ENCODE data around the gene MAML3.

MAML3 gene

DNA sequence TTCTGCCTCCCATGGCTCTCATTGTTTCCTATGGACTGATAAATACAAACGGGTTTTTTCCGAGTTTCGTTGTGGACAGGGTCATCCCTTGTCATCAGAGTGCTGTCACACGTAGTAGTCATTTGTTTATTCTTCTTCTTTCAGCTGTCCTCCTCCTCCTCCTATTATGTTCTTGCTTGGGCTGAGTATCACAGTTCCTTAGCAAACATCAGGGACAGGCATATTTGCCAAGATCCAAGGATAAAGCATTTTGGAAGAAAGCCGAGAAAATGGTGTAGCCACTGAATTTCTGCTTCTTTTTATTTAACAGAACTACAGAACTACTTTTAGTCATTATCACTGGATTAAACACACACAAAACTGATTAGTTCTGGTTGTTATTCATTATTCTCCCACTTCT is 167.9 kb downstream of the MAML3 start:
- no peak for DNase-seq

DNA sequence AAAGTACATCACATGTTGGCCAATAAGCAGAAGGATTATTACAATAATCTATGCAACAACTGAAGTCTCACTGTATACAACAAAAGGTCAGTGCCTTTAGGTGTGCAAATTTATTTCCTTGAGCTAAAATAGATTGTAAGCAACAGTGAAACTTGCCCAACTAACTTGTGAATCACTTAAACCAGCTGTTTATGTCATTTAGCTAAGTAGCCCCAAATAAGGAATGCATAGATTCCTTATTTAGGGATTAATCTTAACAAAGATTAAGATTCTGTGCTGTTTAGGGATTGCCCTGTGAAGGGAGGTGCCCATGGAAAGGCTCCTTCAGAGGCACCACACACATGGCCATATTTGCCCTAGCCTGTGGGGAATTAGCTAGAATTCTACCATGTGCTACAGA is 168.6 kb downstream of the MAML3 start:
- DNase-seq: no peak

DNA sequence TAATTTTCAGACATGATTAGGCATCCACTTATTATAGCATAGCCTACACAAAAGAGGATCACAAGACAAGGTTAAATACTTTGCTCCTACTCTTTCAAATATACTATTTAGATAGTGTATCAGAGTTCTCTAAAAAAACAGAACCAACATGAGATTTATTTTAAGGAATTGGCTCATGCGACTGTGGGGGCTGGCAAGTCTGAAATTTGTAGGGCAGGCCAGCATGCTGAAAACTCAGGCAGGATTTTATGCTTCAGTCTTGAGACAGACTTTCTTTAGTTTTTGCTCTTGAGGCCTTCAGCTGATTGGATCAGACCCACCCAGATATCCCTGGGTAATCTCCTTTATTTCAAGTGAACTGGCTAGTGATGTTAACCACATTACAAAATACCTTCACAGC is 169.5 kb downstream of the MAML3 start:
- no peak for DNase-seq

DNA sequence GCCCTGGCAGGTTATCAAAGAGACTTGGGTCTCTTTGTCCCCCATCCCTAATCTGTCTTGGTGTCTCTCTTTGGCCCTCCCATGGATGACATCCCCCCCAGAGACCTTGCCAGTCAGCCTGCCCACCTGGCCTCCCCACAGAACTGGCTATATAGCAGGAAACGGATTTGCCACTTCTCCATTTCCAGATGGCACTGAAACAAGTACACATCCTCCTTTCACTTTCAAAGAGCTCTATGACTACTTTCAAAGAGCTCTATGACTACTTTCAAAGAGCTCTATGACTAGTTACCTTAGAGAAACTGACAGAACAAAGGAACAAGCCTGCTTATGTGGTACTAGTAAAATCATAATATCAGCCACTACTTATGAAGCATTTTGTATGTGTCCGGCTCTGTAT is 175.3 kb downstream of the MAML3 start:
- no peak for DNase-seq

DNA sequence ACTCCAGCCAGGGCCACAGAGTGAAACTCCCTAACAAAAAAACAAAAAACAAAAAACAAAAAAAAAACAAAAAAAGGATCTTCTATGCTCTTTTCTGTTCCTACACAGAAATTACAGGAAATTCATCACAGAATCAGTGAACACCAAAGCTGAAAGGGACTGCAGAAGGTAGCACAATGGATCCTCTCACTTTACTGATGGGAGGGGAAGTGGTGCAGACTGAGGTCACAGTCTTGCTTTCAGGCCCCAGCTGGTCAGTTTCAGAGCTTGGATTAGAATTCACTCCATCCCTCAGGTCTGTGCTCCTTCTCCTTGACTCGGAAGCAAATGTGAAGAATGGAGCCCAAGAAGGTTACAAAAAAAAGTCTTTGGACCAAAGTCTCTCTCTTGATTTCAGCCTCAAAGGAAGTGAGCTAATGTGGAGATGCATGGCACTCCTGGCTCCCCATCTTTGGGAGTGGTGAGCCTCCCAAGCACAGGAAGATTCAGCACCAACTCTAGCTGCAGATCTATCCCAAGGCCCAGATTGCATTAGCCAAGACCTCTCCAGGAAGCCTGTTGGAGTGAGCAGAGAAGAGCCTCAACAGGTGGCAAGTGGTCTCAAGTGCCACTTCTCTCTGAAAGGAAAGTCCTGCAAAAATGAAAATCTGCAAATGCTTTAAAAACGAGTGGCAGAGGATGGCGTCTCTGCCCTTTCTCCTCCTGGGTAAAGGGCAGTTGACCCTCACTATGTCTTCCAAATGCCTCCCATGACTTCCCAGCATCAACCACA is 176.0 kb downstream of the MAML3 start:
- no peak for DNase-seq

DNA sequence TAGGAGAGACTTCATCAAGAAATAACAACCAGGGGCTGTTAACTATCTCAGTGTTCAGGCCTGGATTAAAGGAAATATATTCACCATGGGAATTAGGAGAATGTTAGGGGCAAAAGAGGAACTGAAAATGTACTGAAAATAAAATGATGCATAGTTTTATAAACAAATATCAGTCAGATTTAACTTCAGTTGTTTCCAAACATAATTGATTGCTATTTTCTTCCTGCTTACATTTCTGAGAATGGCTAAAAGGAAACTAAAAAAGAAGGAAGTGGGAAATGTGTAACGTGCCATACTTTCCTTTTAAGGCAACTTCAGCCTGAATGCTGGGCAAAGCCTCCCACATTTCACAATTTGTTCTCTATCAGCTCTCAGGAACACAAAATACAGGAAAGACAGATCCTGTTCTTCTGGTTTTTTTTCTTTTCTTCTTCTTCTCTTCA is 178.1 kb downstream of the MAML3 start:
- no peak for DNase-seq

DNA sequence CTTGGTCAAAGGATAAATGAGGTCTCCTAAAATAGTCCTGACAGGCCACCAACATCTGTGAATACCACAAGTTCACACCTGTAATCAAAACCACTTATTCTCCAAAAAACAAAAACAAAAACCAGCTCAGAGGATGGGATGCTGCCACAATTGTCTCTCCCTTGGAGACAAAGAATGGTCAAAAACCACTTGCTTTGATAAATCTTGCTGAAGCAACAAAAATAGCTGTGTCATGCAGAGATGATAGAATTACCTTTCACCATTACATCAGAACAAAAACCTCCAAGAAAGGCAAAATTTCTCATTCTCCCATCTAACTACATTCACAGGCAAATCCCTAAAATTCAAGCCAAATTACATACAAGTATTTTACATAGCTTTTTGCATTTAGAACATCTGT is 180.4 kb downstream of the MAML3 start:
- no peak for DNase-seq

DNA sequence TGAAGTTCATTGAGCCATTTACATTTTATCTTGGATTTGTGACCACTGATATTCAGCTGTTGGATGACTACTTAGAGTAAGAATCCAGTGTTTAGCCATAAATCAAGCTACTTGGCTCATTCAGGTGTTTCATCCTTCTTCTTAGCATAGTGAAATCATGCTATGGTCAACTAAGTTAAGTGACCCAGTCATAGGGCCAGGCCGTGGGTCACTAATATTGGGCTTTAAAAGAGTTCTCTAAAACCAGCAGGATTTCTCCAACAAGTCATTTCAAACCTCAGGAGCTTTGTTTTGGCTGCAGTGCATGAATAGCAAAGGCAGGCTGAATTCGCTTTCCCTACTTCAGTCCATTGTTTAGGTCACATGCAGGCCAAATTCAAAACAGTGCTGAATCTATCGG is 181.0 kb downstream of the MAML3 start:
- no peak for DNase-seq

DNA sequence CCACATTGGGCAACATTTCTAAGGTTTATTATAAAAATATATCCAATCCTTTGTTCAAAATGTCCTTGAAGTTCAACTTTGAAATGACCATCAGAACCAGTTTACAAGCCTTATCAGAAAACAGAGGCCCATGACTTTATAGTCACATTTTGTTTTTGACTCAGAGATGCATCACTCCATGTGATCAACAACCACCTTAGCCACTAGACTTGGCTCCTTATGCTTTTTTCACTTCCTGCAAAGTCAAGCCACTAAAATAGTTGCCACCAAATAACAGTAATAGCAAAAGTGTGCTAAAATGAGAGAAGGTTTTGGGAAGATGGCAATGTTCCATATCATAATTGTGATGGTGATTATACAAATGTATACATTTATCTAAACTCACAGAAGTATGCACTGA is 181.7 kb downstream of the MAML3 start:
- no peak for DNase-seq

DNA sequence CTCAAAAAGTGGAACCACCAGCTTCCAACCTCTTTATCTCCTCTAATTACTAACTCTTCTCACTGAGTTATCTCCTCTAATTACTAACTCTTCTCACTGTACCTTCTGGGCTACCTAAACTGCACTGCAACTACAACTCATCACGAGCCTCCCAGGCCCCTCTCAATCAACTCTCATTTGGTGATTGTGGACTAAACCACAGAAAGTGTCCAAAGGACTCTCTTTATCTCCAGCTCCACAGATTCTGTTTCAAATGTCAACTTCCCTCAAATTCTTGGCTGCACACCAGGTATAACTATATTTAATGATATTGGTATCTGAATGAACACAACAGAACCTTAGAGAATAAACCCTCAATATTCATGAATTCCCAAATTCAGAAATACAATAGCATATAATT is 182.9 kb downstream of the MAML3 start:
- DNase-seq: no peak

DNA sequence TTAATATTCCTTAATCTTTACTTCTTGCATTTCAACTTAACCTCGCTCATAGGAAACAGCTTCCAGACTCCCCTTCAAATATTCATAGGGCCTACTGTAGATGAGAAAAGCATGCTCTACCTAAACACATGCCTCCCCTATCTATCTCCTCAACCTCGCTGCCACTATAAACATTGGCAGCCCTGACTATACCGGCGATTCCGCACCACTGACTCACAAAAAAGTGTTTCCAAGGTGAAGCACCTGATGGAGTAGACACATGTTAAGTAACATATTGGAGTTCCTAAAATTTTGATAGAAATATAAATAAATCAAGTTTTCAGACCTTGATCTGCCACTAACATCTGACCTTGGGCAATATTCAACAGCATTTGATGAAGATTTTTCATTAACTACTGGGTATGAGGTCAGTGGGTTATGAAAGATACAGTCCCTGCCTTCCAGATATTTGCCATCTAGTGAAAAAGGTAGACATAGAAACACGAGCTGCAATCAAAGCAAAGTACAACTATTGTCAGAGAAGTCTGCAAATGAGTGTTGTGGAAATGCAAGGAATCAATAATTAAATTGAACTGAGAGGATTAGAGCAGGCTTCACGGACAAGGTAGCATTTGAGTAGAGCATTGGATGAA is 184.2 kb downstream of the MAML3 start:
- no peak for DNase-seq

DNA sequence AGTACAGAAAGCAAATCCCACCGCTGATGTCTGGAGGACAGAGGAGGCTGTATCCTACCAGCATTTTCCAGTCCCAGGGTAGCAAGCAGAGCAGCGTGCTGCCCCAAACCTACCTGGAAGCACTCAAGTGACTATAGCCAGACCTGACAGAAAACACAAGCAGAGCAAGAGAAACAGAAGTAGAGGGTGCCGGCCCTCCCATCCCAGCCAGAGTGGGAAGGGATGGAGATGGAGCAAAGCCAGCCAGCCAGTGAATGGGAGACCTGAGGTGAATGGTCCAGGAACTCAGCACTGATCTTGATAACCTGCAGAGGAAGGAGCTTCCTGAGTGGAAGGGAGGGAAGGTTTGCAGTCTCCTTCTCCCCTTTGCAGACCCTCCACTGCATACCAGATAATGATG is 185.2 kb downstream of the MAML3 start:
- DNase-seq: no peak

DNA sequence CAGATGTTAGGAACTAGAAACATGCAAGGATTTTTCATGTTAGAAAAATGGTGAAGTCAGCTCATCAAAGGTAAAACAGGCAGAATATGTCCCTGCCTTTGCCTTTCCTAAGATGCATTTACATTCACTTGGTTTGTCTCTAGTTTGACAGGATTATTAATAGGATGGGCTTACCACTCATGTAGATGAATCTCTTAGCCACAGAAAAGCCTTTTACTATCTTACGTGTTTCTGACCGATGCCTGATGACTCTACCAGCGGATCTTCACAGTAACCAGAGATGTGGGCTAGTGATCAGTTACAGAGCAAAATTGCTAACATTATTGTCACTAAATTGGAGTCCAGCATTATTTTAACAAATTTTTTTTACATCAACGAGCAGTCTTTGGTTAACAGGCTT is 187.6 kb downstream of the MAML3 start:
- DNase-seq: no peak

DNA sequence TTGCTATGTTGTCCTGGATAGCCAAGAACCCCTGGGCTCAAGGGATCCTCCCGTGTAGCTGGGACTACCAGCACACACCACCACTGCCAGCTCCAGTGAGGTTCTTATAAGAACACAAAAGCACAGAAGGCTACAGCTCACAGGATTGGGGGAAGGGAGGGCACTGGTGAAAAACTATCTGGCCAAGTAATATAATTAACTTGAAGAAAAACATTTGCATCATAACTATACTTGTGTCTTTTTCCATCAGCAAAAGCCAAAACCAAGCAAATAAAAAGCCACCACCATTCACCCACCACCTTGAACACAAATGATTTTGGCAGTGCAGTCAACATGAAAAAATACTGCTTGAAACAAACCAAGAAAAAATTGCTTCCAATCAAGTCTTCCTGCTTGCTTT is 188.2 kb downstream of the MAML3 start:
- no peak for DNase-seq

DNA sequence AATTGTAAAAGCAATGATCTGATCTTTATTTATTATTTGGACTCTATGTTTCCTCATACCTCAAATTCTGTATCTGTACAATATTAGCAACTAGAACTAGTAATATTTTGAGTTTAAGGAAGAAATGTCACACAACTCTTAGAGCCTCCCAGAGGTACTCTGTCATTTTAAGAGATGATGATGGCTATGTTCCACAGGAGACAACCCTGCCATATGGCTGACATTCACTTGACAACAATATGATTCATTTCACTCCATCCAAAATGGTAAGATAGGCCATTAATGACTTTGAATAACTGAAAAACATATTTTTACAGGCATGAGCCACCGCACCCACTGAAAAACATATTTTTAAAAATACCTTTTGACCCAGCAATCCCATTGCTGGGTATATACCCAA is 190.3 kb downstream of the MAML3 start:
- no peak for DNase-seq

DNA sequence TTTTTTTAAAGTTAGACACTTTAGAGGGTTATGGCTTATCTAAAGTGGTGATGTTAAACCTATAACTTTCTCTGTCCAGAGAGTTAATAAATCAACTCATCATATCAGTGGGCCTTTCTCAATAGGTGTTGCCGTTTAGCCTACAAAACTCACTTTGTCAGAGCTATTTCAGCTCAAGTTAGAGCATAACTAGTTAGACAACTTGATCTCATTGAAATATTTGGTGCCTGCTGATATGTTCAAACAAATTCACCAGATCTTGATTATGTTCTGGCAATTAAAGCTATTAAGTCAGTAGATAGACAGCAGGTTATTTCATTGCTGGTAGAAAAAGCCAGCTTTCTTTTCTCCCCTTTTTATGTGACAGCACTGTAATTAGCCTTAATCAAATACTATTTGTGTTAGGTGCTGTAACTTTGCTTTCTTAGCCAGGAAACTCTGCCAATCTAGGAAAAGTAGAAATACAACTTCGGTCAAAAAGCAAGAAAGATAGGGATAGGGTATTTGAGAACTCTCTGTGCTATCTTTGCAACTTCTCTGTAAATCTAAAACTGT is 191.8 kb downstream of the MAML3 start:
- no peak for DNase-seq

DNA sequence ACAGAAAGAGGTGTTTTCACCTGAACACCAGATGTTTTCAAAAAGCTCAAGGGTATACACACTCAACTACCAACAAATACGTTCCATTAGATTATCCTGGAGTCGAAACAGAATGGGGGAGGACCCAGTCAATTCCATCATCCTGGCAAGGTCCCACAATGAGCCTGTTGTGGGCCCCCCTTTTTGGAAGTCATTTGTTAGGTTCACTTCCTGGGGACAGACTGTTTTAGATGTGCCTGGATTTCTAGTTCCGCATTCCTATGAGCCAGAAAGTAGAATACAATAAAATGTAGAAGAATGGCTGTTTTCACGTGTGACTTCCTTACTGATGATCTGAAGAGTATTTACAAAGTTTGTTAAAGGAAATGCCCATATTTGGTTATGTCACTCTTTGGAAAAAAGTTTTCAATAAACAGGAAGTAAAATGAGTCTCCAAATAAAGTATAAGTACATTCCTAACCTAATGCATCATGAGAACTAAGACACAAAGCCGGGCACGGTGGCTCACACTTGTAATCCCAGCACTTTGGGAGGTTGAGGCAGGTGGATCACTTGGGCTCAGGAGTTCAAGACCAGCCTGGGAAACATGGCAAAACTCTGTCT is 192.5 kb downstream of the MAML3 start:
- no peak for DNase-seq

DNA sequence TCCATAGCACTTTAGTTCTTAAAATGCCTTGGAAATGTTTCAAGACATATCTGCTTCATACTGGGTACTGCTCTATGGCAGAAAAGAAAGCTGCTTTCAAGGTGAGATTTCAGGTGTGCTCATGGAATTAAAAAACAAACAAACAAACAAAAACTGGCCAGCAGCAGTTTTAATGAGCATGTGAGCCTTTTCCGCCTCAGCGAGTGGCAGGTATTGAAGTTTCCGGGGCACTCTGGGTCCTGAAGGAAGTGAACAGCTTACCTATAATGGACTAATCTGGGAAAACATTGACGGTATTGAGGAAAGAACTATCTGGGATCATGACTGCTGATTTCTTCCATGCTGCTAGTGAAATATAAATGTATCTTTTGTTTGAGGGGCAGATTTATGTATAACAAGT is 194.6 kb downstream of the MAML3 start:
- no peak for DNase-seq

DNA sequence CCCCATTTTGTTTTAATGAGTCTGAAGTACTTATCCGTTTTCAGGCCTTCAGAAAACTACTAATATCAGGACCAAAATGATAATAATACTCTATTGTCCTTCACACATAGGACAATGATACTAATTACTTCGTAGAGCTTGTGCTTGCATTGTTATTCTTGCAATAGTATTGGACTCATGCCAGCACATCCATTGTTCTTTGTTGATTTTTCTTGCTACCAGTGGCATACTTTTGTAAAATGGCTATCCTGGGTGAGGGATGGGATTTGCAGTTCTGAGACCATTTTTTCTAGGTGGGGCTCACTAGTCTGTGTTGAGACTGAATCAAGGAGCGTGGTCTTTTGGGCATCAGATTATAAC is 195.3 kb downstream of the MAML3 start:
- DNase-seq: no peak

DNA sequence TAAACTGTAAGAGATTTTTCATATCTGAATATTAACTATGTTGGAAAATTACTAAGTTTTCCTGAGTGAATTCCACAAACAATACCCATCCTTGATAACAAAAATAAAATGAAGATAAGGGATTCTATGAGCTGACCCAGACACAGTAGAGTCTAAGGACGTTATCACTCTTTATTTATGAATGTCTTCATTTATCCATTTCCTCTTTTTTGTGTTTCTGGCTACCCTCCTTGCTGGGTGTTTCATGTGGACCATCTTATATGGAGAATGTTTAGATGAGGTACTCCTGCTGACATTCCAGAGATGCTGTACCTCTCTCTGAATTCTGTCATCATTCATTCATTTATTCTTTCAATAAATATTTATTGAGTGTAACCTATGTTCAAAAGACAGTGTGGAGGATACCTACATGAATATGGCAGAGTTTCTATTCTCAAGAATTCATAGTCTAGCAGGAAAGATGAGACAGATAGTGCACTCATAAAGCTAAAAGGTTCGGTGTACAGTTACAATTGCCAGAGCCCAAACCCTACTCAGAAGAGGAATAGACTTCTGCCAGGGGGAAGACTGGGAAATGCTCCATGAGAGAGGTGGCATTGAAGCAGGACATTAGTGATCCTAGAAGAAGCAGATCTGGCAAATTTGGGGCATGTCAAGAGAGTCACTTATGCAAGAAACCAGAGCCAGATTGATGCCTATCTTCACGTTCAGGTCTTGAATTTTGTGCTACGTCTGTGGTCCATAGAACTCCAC is 195.8 kb downstream of the MAML3 start:
- no peak for DNase-seq

DNA sequence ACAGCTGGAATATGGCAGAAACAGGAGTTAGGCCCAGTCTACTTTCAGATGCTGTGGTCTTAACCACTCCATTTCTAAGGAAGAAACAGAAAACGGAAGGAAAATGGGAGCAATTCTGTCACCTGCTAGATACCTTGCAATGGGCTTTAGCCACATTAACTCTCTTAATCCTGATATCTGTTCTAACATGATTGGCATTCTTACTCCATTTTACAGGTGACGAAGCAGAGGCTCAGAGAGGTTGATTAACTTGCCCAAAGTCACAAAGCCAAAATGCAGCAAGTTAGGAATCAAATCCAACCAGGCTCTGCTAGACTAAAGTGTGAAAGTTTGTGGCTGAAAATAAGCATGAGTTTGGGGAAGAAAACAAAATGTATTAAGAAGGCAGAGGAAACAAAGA is 196.9 kb downstream of the MAML3 start:
- DNase-seq: no peak

DNA sequence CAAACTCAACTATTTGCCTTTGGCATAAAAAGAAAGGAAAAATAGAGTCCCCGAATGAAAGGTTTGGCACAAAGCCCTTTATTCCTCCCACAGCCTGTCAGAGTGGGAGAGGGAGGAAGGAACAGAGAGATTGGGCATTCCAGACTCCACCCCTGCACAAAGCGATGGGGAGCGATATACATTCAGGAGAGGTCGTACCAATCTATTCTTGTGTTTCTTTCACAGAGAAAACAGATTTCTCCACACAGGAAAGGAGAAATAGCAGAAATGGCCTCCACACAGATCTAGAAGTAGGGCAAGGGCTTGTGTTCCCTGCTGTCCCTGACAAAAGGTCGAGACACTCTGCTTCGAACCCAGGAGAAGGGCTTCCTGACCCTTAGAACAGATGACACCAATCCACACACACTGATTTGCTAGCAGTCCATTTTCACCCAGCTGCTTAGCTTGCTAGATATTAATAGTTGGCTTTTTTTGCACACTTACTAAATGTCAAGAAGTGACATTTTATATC is 197.4 kb downstream of the MAML3 start:
- DNase-seq: no peak

DNA sequence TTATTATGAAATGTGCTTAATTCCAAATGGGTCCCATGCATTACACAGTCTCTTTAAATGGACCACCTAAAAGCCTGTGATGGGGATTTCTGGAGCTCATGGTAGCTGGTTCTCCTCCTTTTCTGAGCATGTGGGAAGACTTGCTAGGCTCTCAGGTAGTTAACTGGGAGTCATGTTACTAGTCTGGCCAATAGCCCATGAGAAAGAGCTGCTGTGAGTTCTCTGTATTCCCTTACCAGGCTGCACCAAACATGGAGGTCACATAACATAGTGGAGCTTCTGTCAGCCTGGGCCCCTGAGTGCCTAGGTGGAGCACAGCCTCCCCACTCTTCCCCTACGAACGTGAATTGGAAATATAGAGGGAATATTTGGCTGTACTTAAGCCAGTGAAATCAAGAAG is 198.4 kb downstream of the MAML3 start:
- DNase-seq: peak; percentile 11

Measured in NCI-H1436 treated with DMSO at 0.1 percent for 48 hours (cell line).